Activated naive CD4-positive, alpha-beta T cell treated with anti-CD3 and anti-CD28 coated beads for 36 hours (primary cell): ENCODE measurements around the gene PIGS. TPM values are rescaled to one million over a fixed set of nuclear protein-coding genes. Genes with fewer than 3 reads are reported as not detected.
"Not testable (repeated sequence)": the region's sequence is repeated elsewhere in the genome, so short reads cannot be mapped to it uniquely, and the experiment has no call there.

Experiments used
- CTCF ChIA-PET: fragments of 350-600 bp; sonication (Branson Sonifier 250); formaldehyde crosslinking; loops from one replicate; lab custom pipeline; 2021; ENCODE audit warnings: antibody characterized with exemption; lab: Charles Lee
- DNase-seq: peaks from one replicate; pipeline ENCODE4 v3.0.0-alpha.2; 2020
- H3K27ac Mint-ChIP-seq: one replicate; pipeline ENCODE4 v1.8.0; 2021; ENCODE audit warnings: mild to moderate bottlenecking, mixed read lengths
- H3K27me3 Mint-ChIP-seq: one replicate; pipeline ENCODE4 v1.8.0; 2021; ENCODE audit warnings: low read depth, mixed read lengths
- H3K36me3 Mint-ChIP-seq: one replicate; pipeline ENCODE4 v1.8.0; 2021; ENCODE audit warnings: low read depth, mixed read lengths
- H3K4me1 Mint-ChIP-seq: one replicate; pipeline ENCODE4 v1.8.0; 2021; ENCODE audit warnings: low read depth, mixed read lengths
- H3K4me3 Mint-ChIP-seq: one replicate; pipeline ENCODE4 v1.8.0; 2021; ENCODE audit warnings: mild to moderate bottlenecking, moderate library complexity, mixed read lengths
- H3K9me3 Mint-ChIP-seq: one replicate; pipeline ENCODE4 v1.8.0; 2021; ENCODE audit warnings: mixed read lengths
- intact Hi-C: fragments of 100-400 bp; cut with micrococcal nuclease; formaldehyde crosslinking; loops from one replicate; pipeline ENCODE4 v1.15.1; 2023
- total RNA-seq, 2 experiments: library from RNA; stranded (reverse); gene quantifications; one replicate each; pipeline ENCODE4 v1.2.3, GENCODE V29; 2021

PIGS gene
- total RNA-seq, 2 experiments from 2014 or later: 34.8 to 36.0 TPM

DNA sequence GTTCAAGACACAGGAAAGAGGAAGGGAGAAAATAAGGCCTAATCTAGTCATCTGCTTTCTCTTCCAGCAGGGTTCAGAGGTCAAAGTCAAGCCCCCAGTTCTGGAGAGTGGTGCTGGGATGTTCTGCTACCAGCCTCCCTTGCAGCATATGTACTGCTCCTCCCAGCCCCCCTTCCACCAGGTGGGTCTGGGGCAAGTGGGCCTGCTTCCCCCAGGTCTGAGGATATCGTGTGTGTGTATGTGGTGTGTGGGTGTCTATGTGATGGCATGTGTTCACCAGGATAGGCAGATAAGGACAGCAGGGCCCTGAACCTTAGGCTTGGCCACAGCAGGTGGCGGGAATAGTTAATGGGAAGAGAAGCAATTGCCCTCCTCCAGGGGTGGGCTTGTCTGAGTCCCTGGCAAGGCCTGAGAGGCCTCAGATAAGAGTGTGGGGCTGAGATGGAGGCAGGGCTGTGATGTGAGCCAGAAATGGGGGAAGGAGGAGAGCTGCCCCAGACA lies 44.1 kb downstream of the PIGS start:
- DNase-seq: no peak
- Mint-ChIP-seq H3K36me3 (no peaks in the 10 kb centered on the region), H3K9me3 (no peaks in the 10 kb centered on the region), H3K4me1 (no peaks in the 10 kb centered on the region), H3K27ac (no peak overlapping the region), H3K4me3 (no peak overlapping the region), H3K27me3 (no peaks in the 10 kb centered on the region)
- CTCF ChIA-PET: interaction anchor here (0.9 kb wide), 1 partner anchor 32 kb away, joined by 3 read pairs; no protein-coding TSS in a partner anchor
- intact Hi-C loops: no loop called here

DNA sequence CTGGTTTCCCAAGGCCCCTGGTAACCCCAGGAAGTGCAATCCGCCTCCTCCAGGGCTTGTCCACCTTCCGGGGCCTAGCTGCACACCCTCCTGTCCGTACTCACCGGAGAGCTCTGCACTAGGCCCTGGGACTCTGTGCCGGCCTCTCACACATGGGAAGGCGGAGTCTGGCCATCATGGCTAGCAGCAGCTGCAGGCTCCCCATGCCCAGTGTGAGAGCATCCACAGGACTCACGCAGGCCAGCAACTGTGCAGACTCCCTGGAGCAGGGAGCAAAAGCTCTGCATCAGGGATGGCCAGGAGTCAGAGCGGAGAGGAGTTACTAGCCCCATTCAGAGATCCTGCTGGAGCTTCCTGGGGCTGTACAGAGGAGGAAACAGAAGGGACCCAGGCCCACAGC lies 44.9 kb downstream of the PIGS start:
- DNase-seq: no peak
- intact Hi-C loops: no loop called here
- no peaks in the 10 kb centered on the region for H3K4me1 Mint-ChIP-seq
- H3K9me3 Mint-ChIP-seq: no peaks in the 10 kb centered on the region
- CTCF ChIA-PET: no interaction called here
- no peaks in the 10 kb centered on the region for H3K27me3 Mint-ChIP-seq
- no peaks in the 10 kb centered on the region for H3K36me3 Mint-ChIP-seq
- H3K4me3 Mint-ChIP-seq: no peak overlapping the region
- H3K27ac Mint-ChIP-seq: no peak overlapping the region

DNA sequence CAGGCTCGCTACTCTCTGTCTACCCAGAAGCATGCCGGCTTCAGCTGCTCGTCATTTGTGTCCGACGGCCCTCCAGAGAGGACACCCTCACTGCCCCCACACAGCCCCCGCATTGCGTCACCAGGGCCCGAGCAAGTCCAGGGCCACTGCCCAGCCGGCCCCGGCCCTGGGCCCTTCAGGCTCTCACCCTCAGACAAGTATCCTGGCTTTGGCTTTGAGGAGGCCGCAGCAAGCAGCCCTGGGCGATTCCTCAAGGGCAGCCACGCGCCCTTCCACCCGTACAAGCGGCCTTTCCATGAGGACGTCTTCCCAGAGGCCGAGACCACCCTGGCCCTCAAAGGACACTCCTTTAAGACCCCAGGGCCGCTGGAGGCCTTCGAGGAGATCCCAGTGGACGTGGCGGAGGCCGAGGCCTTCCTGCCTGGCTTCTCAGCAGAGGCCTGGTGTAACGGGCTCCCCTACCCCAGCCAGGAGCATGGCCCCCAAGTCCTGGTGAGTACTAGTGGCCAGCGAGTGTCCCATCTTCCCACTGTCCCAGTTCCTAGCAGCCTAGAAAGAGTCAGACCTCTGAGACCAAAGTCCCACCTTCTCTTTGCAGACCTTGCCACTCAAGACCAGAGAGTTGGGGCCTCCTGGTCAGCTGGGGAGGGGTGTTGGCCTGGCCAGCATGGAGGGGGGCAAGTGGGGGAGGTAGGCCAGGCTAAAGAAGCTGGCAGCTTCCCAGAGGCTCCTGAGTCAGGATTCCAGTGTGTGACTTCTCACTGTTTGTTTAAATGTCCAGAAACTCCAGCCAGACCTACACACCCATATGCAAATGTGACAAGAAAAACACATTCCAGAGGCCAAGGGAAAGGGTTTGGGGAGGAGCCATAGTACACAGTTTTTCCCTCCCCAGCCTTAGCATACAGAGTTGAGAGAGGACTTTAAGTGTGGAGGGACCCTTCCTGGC lies 46.6 kb downstream of the PIGS start:
- DNase-seq: no peak
- H3K36me3 Mint-ChIP-seq: no peaks in the 10 kb centered on the region
- no peak overlapping the region for H3K27ac Mint-ChIP-seq
- no peaks in the 10 kb centered on the region for H3K9me3 Mint-ChIP-seq
- H3K27me3 Mint-ChIP-seq: no peaks in the 10 kb centered on the region
- H3K4me1 Mint-ChIP-seq: no peaks in the 10 kb centered on the region
- CTCF ChIA-PET: interaction anchor here (0.6 kb wide), 1 partner anchor 10 kb away, joined by 3 read pairs; no protein-coding TSS in a partner anchor
- intact Hi-C loops: no loop called here
- no peak overlapping the region for H3K4me3 Mint-ChIP-seq

DNA sequence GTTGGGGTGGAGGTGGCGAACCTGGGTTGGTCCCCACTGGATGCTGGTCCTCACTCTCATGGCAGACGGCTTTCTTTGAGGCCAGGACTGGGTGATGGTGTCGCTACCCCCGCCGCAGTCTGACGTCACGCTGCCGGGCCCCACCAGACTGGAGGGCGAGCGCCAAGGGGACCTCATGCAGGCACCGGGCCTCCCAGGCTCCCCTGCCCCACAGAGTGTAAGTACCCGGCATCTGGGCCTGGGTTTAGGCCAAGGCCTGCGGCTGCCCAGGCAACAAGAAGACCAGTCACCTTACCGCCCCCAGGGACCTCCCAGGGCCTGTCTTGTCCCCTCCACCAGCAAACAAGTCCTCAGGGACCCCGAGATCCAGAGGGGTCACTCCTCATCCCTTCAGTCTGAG lies 47.4 kb downstream of the PIGS start:
- no peaks in the 10 kb centered on the region for H3K27me3 Mint-ChIP-seq
- H3K4me3 Mint-ChIP-seq: no peak overlapping the region
- H3K36me3 Mint-ChIP-seq: no peaks in the 10 kb centered on the region
- no peak overlapping the region for H3K27ac Mint-ChIP-seq
- H3K4me1 Mint-ChIP-seq: no peaks in the 10 kb centered on the region
- CTCF ChIA-PET: no interaction called here
- intact Hi-C loops: no loop called here
- H3K9me3 Mint-ChIP-seq: no peaks in the 10 kb centered on the region
- DNase-seq: no peak

DNA sequence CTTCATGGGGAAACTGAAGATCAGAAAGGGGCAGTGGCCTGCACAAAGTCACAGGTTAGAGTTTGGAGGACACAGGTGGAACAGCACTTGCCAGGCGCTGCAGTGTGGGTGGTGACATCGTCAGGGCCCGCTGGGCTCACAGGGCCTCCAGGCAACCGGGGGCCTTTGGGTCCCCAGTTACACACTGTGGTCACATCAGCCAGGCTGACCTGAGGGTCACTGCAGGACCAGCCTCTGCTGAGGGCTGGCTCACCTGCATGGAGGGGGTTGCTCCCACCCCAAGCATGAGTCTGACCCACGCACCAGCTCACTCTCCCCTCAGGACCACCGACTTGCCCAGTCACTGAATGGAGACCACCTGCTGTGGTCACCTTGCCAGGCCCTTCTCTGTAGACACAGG lies 48.1 kb downstream of the PIGS start:
- H3K27me3 Mint-ChIP-seq: no peaks in the 10 kb centered on the region
- no peaks in the 10 kb centered on the region for H3K9me3 Mint-ChIP-seq
- no peaks in the 10 kb centered on the region for H3K4me1 Mint-ChIP-seq
- no peak overlapping the region for H3K27ac Mint-ChIP-seq
- H3K4me3 Mint-ChIP-seq: no peak overlapping the region
- H3K36me3 Mint-ChIP-seq: no peaks in the 10 kb centered on the region
- no peak for DNase-seq
- intact Hi-C loops: no loop called here
- CTCF ChIA-PET: interaction anchor here (0.6 kb wide), 1 partner anchor 30 kb away, joined by 3 read pairs; no protein-coding TSS in a partner anchor

DNA sequence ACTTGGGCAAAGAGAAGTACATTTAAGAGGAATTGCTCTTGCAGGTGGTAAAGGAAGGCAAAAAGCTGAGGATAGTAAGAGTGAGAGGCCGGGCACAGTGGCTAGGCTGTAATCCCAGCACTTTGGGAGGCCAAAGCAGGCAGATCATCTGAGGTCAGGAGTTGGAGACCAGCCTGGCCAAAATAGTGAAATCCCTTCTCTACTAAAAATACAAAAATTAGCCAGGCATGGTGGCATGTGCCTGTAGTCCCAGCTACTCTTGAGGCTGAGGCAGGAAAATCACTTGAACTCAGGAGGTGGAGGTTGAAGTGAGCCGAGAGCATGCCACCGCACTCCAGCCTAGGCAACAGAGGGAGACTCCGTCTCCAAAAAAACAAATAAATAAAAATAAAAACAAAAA lies 49.0 kb downstream of the PIGS start:
- H3K27ac Mint-ChIP-seq, H3K4me3 Mint-ChIP-seq, H3K27me3 Mint-ChIP-seq, DNase-seq, H3K9me3 Mint-ChIP-seq, intact Hi-C loops, H3K36me3 Mint-ChIP-seq, H3K4me1 Mint-ChIP-seq, CTCF ChIA-PET: not testable (repeated sequence)

DNA sequence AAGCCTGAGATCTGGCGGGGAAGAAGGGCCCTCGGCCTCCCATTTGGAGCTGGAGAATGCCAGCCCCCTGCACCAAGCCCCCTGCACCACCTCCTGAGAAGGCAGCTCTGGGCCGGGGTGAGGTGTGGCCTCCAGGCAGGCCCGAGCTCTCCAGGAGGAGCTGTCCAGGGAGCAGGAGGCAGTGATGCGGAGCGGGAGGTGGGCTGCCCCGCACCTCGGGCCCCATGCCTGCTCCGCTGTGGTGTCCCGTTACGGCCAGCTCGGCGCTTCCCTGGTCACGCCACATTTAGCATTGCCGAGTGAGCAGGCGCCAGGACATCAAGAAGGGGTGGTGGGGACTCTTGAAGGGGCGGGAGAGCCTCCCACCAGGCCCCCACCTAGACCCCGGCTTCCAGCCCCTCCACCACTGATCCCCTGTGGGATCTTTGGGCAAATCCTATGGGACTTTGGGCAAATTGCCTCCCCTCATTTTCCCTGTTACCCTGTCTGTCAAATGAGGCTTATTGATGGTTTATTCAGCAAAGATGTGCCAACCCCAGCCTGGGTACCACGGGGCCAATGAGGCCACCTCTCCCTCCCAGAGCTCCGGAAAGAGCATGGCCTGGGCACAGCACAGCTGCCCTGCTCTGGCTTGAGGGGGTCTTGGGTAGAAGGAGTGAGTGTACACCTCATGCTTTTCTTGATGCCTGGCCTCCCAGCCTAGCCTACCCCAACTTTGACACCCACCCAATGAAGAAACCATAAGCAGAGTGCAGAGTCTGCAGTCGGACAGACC lies 49.8 kb downstream of the PIGS start:
- no peaks in the 10 kb centered on the region for H3K36me3 Mint-ChIP-seq
- CTCF ChIA-PET: interaction anchor here (1.9 kb wide), 1 partner anchor 20 kb away, joined by 6 read pairs; no protein-coding TSS in a partner anchor
- intact Hi-C loops: no loop called here
- no peak overlapping the region for H3K27ac Mint-ChIP-seq
- no peaks in the 10 kb centered on the region for H3K4me1 Mint-ChIP-seq
- no peaks in the 10 kb centered on the region for H3K9me3 Mint-ChIP-seq
- H3K4me3 Mint-ChIP-seq: no peak overlapping the region
- no peaks in the 10 kb centered on the region for H3K27me3 Mint-ChIP-seq
- DNase-seq: no peak

DNA sequence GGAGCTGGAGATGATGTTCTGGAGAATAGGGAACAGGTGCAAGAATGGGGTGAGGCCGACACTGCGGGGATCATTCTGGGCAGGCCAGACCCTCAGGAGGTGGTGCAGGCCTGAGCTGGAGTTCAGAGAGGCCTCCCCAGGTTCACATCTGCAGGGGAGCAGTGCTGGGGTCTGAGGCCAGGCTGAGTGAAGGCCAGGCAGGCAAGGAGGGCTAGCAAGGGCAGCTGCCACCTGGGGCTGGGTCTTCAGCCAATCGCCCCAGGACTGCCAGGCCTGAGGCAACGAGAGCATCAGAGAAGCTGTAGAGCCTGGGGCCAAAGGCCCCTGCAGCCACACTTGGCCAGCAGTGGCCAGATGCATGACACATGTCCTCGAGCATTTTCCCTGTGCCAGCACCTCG lies 50.6 kb downstream of the PIGS start:
- Mint-ChIP-seq H3K4me3 (no peak overlapping the region), H3K9me3 (no peaks in the 10 kb centered on the region), H3K36me3 (no peaks in the 10 kb centered on the region), H3K27me3 (no peaks in the 10 kb centered on the region), H3K27ac (no peak overlapping the region), H3K4me1 (no peaks in the 10 kb centered on the region)
- DNase-seq: no peak
- intact Hi-C loops: no loop called here
- CTCF ChIA-PET: interaction anchor here (1.9 kb wide), 1 partner anchor 20 kb away, joined by 6 read pairs; no protein-coding TSS in a partner anchor

DNA sequence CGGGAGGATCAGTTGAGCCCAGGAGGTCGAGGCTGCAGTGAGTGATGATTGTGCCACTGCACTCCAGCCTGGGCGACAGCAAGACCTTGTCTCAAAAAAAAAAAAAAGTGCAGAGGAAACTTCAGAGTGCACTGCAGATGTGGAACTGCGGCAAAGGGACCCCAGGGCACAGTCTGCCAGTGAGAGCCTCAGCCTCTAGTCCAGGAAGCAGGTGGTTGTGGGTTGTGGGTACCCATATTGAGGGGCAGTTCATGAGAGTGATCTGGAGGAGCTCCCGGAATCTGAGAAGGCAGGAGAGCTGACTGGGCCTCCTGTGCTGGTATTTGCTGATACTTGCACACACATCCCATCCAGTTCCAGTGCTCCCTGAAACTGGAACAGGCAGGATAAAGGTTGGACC lies 52.1 kb downstream of the PIGS start:
- H3K9me3 Mint-ChIP-seq: no peaks in the 10 kb centered on the region
- no peaks in the 10 kb centered on the region for H3K27me3 Mint-ChIP-seq
- no peaks in the 10 kb centered on the region for H3K4me1 Mint-ChIP-seq
- CTCF ChIA-PET: interaction anchor here (1.9 kb wide), 1 partner anchor 22 kb away, joined by 6 read pairs; no protein-coding TSS in a partner anchor
- no peak overlapping the region for H3K4me3 Mint-ChIP-seq
- DNase-seq: no peak
- H3K27ac Mint-ChIP-seq: no peak overlapping the region
- intact Hi-C loops: no loop called here
- H3K36me3 Mint-ChIP-seq: no peaks in the 10 kb centered on the region

DNA sequence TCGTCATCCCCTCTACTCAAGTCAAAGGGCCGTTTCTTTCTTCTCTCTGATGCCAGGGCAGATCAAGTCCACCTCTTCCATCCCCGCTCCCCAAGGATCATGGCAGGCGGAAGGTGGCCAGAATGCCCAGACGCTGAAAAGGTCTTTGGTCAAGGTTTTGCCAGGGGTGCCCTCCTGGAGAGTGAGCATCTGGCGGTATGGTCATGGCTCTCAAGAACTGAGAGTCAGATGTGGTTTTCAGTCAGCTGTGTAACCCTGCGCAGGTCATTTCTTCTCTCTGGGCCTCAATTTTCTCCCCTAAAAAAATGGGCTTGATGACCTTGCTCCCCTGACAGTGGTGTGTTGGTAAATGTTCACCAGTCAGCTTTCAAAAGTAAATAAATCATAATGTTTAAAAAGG lies 52.7 kb downstream of the PIGS start:
- no peak for DNase-seq
- intact Hi-C loops: no loop called here
- no peaks in the 10 kb centered on the region for H3K4me1 Mint-ChIP-seq
- no peaks in the 10 kb centered on the region for H3K36me3 Mint-ChIP-seq
- no peaks in the 10 kb centered on the region for H3K9me3 Mint-ChIP-seq
- no peak overlapping the region for H3K4me3 Mint-ChIP-seq
- no peak overlapping the region for H3K27ac Mint-ChIP-seq
- CTCF ChIA-PET: no interaction called here
- H3K27me3 Mint-ChIP-seq: no peaks in the 10 kb centered on the region

DNA sequence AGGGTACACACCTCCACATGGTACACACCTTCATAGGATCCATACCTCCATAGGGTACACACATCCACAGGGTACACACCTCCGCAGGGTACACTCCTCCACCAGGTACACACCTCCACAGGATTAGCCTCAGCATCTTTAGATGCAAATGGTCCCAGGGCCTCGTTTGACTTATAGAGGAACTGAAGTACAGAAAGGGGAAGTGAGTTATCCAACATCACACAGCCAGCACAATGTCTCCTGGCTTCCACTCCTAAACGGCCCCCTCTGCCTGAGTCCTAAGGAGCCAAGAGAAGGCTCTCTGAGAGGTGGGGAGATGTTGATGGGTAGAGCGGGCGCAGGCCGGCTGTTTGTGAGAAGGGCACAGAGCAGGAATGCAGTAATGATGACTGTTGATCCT lies 53.2 kb downstream of the PIGS start:
- no peaks in the 10 kb centered on the region for H3K9me3 Mint-ChIP-seq
- no peak overlapping the region for H3K4me3 Mint-ChIP-seq
- intact Hi-C loops: no loop called here
- H3K36me3 Mint-ChIP-seq: no peaks in the 10 kb centered on the region
- no peaks in the 10 kb centered on the region for H3K4me1 Mint-ChIP-seq
- H3K27ac Mint-ChIP-seq: no peak overlapping the region
- no peak for DNase-seq
- no peaks in the 10 kb centered on the region for H3K27me3 Mint-ChIP-seq
- CTCF ChIA-PET: no interaction called here

DNA sequence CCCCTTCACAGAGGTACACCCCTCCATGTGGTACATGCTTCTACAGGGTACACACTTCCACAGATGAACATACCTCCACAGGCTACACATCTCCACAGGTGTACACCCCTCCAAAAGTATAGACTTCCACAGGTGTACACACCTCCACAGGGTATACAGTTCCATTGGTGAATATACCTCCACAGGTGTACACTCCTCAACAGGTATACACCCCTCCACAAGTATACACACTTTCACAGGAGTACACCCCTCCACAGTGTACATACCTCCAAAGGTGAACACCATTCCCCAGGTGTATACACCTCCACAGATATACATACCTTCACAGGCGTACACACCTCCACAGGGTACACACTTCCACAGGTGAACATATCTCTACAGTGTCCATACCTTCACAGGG lies 55.8 kb downstream of the PIGS start:
- H3K9me3 Mint-ChIP-seq: no peaks in the 10 kb centered on the region
- CTCF ChIA-PET: no interaction called here
- intact Hi-C loops: no loop called here
- H3K36me3 Mint-ChIP-seq: no peaks in the 10 kb centered on the region
- H3K27me3 Mint-ChIP-seq: peaks cover 3% of the 10 kb centered on the region
- DNase-seq: no peak
- no peaks in the 10 kb centered on the region for H3K4me1 Mint-ChIP-seq
- H3K4me3 Mint-ChIP-seq: no peak overlapping the region
- H3K27ac Mint-ChIP-seq: no peak overlapping the region
